Measurements from ENCODE around the gene HIGD2A. TPM values are rescaled to one million over a fixed set of nuclear protein-coding genes. Genes with fewer than 3 reads are reported as not detected.

The HIGD2A gene
- total and polyA plus RNA-seq, 2 experiments from 2014 or later: 67.7 to 194 TPM

GRCh38 chr5:176366232-176366894, 22.2 kb upstream of the HIGD2A start (continued):
- TF ChIP-seq REST (IDR thresholded peaks at IDR 0.05; ENCODE audit: unreplicated experiment) (no peak), ZNF114 (CRISPR knock-in tag; IDR thresholded peaks at IDR 0.05) (no peak), NANOG (IDR thresholded peaks at IDR 0.05; ENCODE audit: borderline replicate concordance) (no peak), POLR2AphosphoS5 (IDR thresholded peaks at IDR 0.05; ENCODE audit: low read depth) (no peak), STAT1 (IDR thresholded peaks at IDR 0.05; ENCODE audit: unreplicated experiment) (no peak), EZH2phosphoT487 (IDR thresholded peaks at IDR 0.05; ENCODE audit: unreplicated experiment) (no peak), JUNB (IDR thresholded peaks at IDR 0.05; ENCODE audit: unreplicated experiment) (no peak)

GRCh38 chr5:176368726-176369125, 19.8 kb upstream of the HIGD2A start:
- H3K4me1 Mint-ChIP-seq: peaks cover 3% of the 10 kb centered on the region; the same call in 2 of the 3 replicates
- Histone ChIP-seq H4K20me1 (replicated peaks; ENCODE audit: insufficient read depth) (0 out of 2 replicates have a peak, but pooled peaks cover 6% of the 10 kb centered on the region), H3K9me2 (ENCODE audit: insufficient read depth) (no peaks in the 10 kb centered on the region), H3K4me2 (no peak overlapping the region), H2AFZ (no peak overlapping the region), H3K4me1 (ENCODE audit: insufficient read depth) (peaks cover 3% of the 10 kb centered on the region; the same call in 1 of the 2 replicates), H3K27me3 (ENCODE audit: insufficient read depth) (peaks cover 39% of the 10 kb centered on the region), H3F3A (replicated peaks; ENCODE audit: low read depth) (no peaks in the 10 kb centered on the region), H3K79me2 (replicated peaks; ENCODE audit: insufficient read depth) (no peaks in the 10 kb centered on the region), H3K4me3 (no peak overlapping the region), H3K27ac (ENCODE audit: low read depth) (no peak overlapping the region), H3K36me3 (ENCODE audit: insufficient read depth) (no peaks in the 10 kb centered on the region)
- H3K36me3 Mint-ChIP-seq (ENCODE audit: low read depth): peaks cover 15% of the 10 kb centered on the region
- peaks cover 29% of the 10 kb centered on the region for H3K27me3 Mint-ChIP-seq (ENCODE audit: insufficient read depth, low read depth, poor library complexity)
- H3K27ac Mint-ChIP-seq: no peak overlapping the region
- no peak overlapping the region for H3K4me3 Mint-ChIP-seq
- DNase-seq (ENCODE audit: low spot score): no peak
- no peaks in the 10 kb centered on the region for H3K9me3 Mint-ChIP-seq
- no peak for ATAC-seq
- TF ChIP-seq POLR2AphosphoS5 (IDR thresholded peaks at IDR 0.05; ENCODE audit: low read depth): no peak
- no peak for TF ChIP-seq JUNB (IDR thresholded peaks at IDR 0.05; ENCODE audit: unreplicated experiment)
- no peak for TF ChIP-seq STAT1 (IDR thresholded peaks at IDR 0.05; ENCODE audit: unreplicated experiment)
- TF ChIP-seq ETS1 (IDR thresholded peaks at IDR 0.05): no peak
- TF ChIP-seq REST (IDR thresholded peaks at IDR 0.05; ENCODE audit: unreplicated experiment): no peak
- TF ChIP-seq ZNF114 (CRISPR knock-in tag; IDR thresholded peaks at IDR 0.05): no peak
- TF ChIP-seq ZNF462 (CRISPR knock-in tag; IDR thresholded peaks at IDR 0.05): no peak

Data from GM23338 (cell line).